PC-3 (cell line): ENCODE measurements around the gene HIVEP3. TPM values are rescaled to one million over a fixed set of nuclear protein-coding genes. Genes with fewer than 3 reads are reported as not detected.

ENCODE experiments used
- ATAC-seq: fragments of 200-7000 bp; cut with Tn5 transposase; 2 replicates; pipeline ENCODE4 v1.9.1; 2020; ENCODE audit warnings: mild to moderate bottlenecking, moderate library complexity
- BruUV-seq: library from RNA; stranded (reverse); fragments of 400-500 nt; replicated peaks from 2 replicates; lab custom pipeline; 2021; lab: Mats Ljungman, UMichigan
- CTCF ChIA-PET: fragments of 300-600 bp; sonication (Branson Sonifier 250); formaldehyde crosslinking; loops from one replicate; lab custom pipeline; 2022; ENCODE audit warnings: antibody characterized with exemption; lab: Charles Lee
- POLR2A ChIA-PET: fragments of 300-600 bp; sonication (Branson Sonifier 250); formaldehyde crosslinking; loops from one replicate; lab custom pipeline; 2022; ENCODE audit warnings: antibody characterized with exemption; ENCODE audit not compliant: unreplicated experiment; lab: Charles Lee
- DNase-seq: peaks from one replicate; pipeline ENCODE4 v3.0.0-alpha.2; 2015
- H2AFZ ChIP-seq: fragments of 300-600 bp; sonication (generic); 2 replicates; pipeline ENCODE4 v1.6.0; 2016; ENCODE audit warnings: antibody characterized with exemption, low read length
- H3F3A ChIP-seq: fragments of 300-600 bp; sonication (generic); one replicate; pipeline ENCODE4 v1.6.0; 2017; ENCODE audit warnings: antibody characterized with exemption, low read length, control low read depth, mild to moderate bottlenecking; ENCODE audit not compliant: unreplicated experiment
- H3K27ac ChIP-seq: fragments of 300-600 bp; sonication (generic); 2 replicates; pipeline ENCODE4 v1.5.1; 2016; ENCODE audit warnings: mild to moderate bottlenecking, low read length
- H3K27me3 ChIP-seq: fragments of 300-600 bp; sonication (generic); 2 replicates; pipeline ENCODE4 v1.6.1; 2016; ENCODE audit warnings: low read length, mixed read lengths
- H3K36me3 ChIP-seq: fragments of 300-600 bp; sonication (generic); 2 replicates; pipeline ENCODE4 v1.6.1; 2016; ENCODE audit warnings: low read depth, mixed run types, low read length, mixed read lengths
- H3K4me1 ChIP-seq: fragments of 300-600 bp; sonication (generic); 2 replicates; pipeline ENCODE4 v1.5.1; 2016; ENCODE audit warnings: low read length; ENCODE audit not compliant: insufficient read depth
- H3K4me2 ChIP-seq: fragments of 300-600 bp; sonication (generic); 2 replicates; pipeline ENCODE4 v1.6.0; 2016; ENCODE audit warnings: low read length
- H3K4me3 ChIP-seq: fragments of 300-600 bp; sonication (generic); 2 replicates; pipeline ENCODE4 v1.5.1; 2016; ENCODE audit warnings: mild to moderate bottlenecking, low read length, mixed read lengths
- H3K79me2 ChIP-seq: fragments of 300-600 bp; sonication (generic); 2 replicates; pipeline ENCODE4 v1.6.1; 2017; ENCODE audit warnings: low read length, mixed read lengths
- H3K9ac ChIP-seq: fragments of 300-600 bp; sonication (generic); 2 replicates; pipeline ENCODE4 v1.6.0; 2016; ENCODE audit warnings: mild to moderate bottlenecking, low read length
- H3K9me2 ChIP-seq: fragments of 300-600 bp; sonication (generic); replicated peaks from 2 replicates; pipeline ENCODE4 v1.6.1; 2016; ENCODE audit warnings: mixed run types, low read length, mixed read lengths
- H3K9me3 ChIP-seq: fragments of 300-600 bp; sonication (generic); 2 replicates; pipeline ENCODE4 v1.6.1; 2016; ENCODE audit warnings: low read length, mixed read lengths
- H4K20me1 ChIP-seq: fragments of 300-600 bp; sonication (generic); 2 replicates; pipeline ENCODE4 v1.6.1; 2016; ENCODE audit warnings: low read length, mixed read lengths
- EZH2 ChIP-seq: fragments of 300-600 bp; sonication (generic); IDR thresholded peaks from one replicate; pipeline ENCODE4 v1.6.1; 2017; ENCODE audit warnings: antibody characterized with exemption, mild to moderate bottlenecking, low read length; ENCODE audit not compliant: unreplicated experiment
- EZH2phosphoT487 ChIP-seq: fragments of 300-600 bp; sonication (generic); IDR thresholded peaks from 2 replicates; pipeline ENCODE4 v1.6.1; 2018; ENCODE audit warnings: mild to moderate bottlenecking, antibody characterized with exemption, low read length, borderline replicate concordance
- intact Hi-C: fragments of 100-400 bp; cut with micrococcal nuclease; formaldehyde crosslinking; loops from 2 replicates; pipeline ENCODE4 v1.9.0; 2023
- total RNA-seq: library from RNA; depleted of rRNA; stranded (reverse); fragments of >200 nt; gene quantifications from 2 replicates; pipeline ENCODE4 v1.2.3, GENCODE V29; 2014
- TF ChIP-seq, protein P1 (sequence below): fragments of 300-600 bp; sonication (generic); conservative IDR thresholded peaks from 2 replicates; pipeline ENCODE4 v1.5.1; 2017; ENCODE audit warnings: antibody characterized with exemption, low read depth, mild to moderate bottlenecking, low read length

HIVEP3 gene
- total RNA-seq, 1 experiment from 2014 or later: 9.8 TPM

DNA sequence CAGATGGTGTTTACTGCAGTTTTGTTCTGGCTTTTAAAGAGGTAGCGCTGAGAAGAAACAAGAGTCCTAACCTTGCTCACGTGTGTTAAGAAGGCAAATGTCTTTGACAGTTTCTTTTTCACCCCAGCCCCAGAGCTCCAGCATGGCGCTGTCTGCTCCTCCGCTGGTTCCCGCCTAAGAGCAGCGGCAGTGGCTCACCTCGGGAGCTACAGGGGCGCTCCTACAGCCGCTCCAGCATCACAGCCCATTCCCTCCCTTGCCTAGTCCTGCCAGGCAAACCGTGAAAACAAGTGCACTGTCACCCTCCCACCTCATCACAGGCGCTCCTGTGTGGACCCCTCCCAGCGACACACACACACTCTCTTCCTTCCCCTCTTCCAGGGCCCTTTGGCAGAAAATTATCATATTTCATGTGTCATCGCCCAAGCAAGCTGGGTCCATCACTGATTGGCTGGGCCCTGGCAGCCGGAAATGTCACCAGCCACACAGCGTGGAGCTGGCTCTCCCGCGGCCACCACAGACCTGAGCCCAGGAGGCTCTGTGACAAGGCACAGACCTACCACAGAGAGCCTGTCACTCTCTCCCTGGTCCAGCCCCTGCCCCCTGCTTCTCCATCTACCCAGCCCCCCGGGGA is 1.2 kb upstream of the HIVEP3 start:
- intact Hi-C loops: loop anchor here (2.0 to 5.0 kb wide), 4 partner anchors 58 to 115 kb away; no protein-coding TSS in a partner anchor
- Histone ChIP-seq H3K4me2 (peak overlapping the region; percentile 73), H3K79me2 (peaks cover 47% of the 10 kb centered on the region), H3K27ac (peak overlapping the region; percentile 77), H4K20me1 (no peaks in the 10 kb centered on the region), H3K36me3 (no peaks in the 10 kb centered on the region), H3K9me2 (no peaks in the 10 kb centered on the region), H3F3A (no peaks in the 10 kb centered on the region), H2AFZ (no peak overlapping the region), H3K9me3 (no peaks in the 10 kb centered on the region), H3K4me1 (peaks cover 63% of the 10 kb centered on the region), H3K4me3 (peak overlapping the region; percentile 23; the same call in 1 of the 2 replicates), H3K27me3 (no peaks in the 10 kb centered on the region), H3K9ac (0 out of 2 replicates have a peak overlapping the region, but pooled peaks have one; percentile 7)
- TF ChIP-seq, protein P1, sequence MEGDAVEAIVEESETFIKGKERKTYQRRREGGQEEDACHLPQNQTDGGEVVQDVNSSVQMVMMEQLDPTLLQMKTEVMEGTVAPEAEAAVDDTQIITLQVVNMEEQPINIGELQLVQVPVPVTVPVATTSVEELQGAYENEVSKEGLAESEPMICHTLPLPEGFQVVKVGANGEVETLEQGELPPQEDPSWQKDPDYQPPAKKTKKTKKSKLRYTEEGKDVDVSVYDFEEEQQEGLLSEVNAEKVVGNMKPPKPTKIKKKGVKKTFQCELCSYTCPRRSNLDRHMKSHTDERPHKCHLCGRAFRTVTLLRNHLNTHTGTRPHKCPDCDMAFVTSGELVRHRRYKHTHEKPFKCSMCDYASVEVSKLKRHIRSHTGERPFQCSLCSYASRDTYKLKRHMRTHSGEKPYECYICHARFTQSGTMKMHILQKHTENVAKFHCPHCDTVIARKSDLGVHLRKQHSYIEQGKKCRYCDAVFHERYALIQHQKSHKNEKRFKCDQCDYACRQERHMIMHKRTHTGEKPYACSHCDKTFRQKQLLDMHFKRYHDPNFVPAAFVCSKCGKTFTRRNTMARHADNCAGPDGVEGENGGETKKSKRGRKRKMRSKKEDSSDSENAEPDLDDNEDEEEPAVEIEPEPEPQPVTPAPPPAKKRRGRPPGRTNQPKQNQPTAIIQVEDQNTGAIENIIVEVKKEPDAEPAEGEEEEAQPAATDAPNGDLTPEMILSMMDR: no peak
- TF ChIP-seq EZH2 (no peak), EZH2phosphoT487 (no peak)
- CTCF ChIA-PET: interaction anchor here (0.6 kb wide), 1 partner anchor 13 kb away, joined by 10 read pairs; no protein-coding TSS in a partner anchor
- DNase-seq (no peak), ATAC-seq (no peak)
- POLR2A ChIA-PET: interaction anchor here (0.5 kb wide), 1 partner anchor 24 kb away, joined by 3 read pairs; no protein-coding TSS in a partner anchor
- no TSS peak for BruUV-seq

DNA sequence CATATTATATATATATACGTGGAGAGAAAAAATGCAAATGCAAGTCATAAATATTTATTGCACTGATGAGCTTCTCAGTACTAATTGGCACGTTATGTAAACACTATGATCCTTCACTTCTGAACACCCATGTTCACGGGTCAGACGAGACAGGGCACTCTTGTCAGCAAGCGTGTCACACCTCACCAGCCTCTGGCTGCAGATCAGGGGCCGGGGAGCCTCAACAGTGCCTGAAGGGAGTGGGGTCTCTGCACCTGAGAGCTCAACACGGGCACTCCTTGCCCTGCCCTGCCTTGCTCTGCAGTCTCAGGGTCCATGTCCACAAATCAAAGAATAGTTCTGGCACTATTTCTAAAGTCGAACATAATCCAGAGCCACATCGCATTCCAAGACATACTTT is 409 bp upstream of the HIVEP3 start:
- no TSS peak for BruUV-seq
- no peak overlapping the region for H3K27ac ChIP-seq
- peak overlapping the region; percentile 88 for H3K4me3 ChIP-seq
- no peaks in the 10 kb centered on the region for H3K9me3 ChIP-seq
- no peak for ATAC-seq
- TF ChIP-seq, protein P1: no peak
- TF ChIP-seq EZH2: no peak
- TF ChIP-seq EZH2phosphoT487: no peak
- H3K4me2 ChIP-seq: peak overlapping the region; percentile 98
- intact Hi-C loops: loop anchor here (2.0 to 5.0 kb wide), 4 partner anchors 57 to 116 kb away; no protein-coding TSS in a partner anchor
- H4K20me1 ChIP-seq: no peaks in the 10 kb centered on the region
- no peaks in the 10 kb centered on the region for H3K36me3 ChIP-seq
- no peaks in the 10 kb centered on the region for H3F3A ChIP-seq
- no peaks in the 10 kb centered on the region for H3K9me2 ChIP-seq
- POLR2A ChIA-PET: no interaction called here
- CTCF ChIA-PET: no interaction called here
- H3K9ac ChIP-seq: no peak overlapping the region
- no peak overlapping the region for H2AFZ ChIP-seq
- H3K4me1 ChIP-seq: peaks cover 57% of the 10 kb centered on the region
- H3K27me3 ChIP-seq: no peaks in the 10 kb centered on the region
- no peak for DNase-seq
- peaks cover 54% of the 10 kb centered on the region for H3K79me2 ChIP-seq
